HL-60/S4 treated with retinoic acid at 250 ng/mL for 4 days and 3 days (cell line): Measurements from ENCODE around the gene AMOTL1.
"Not testable (repeated sequence)": the region's sequence is repeated elsewhere in the genome, so short reads cannot be mapped to it uniquely, and the experiment has no call there.

Source experiments
- in situ Hi-C: fragments of 300-500 bp; cut with MboI; formaldehyde crosslinking; loops from 2 replicates; pipeline ENCODE4 v1.7.0; 2022; ENCODE audit warnings: low sequenced_read_pairs

Gene AMOTL1

GRCh38 chr11:94769880-94770279 lies 1.7 kb downstream of the AMOTL1 start:
- in situ Hi-C loops: no loop called here

GRCh38 chr11:94770563-94771120 lies 2.5 kb downstream of the AMOTL1 start:
- in situ Hi-C loops: no loop called here

GRCh38 chr11:94771390-94771789 lies 3.2 kb downstream of the AMOTL1 start:
- in situ Hi-C loops: no loop called here

GRCh38 chr11:94771951-94772350 lies 3.8 kb downstream of the AMOTL1 start:
- in situ Hi-C loops: no loop called here

- in situ Hi-C loops: no loop called here
Measured at GRCh38 chr11:94773842-94774241, 5.7 kb downstream of the AMOTL1 start.

GRCh38 chr11:94774345-94774744 lies 6.2 kb downstream of the AMOTL1 start:
- in situ Hi-C loops: no loop called here

GRCh38 chr11:94775567-94776327 lies 7.6 kb downstream of the AMOTL1 start:
- in situ Hi-C loops: no loop called here

GRCh38 chr11:94776351-94777321 lies 8.5 kb downstream of the AMOTL1 start:
- in situ Hi-C loops: no loop called here

- in situ Hi-C loops: no loop called here
Measured at GRCh38 chr11:94780432-94780831, 12.3 kb downstream of the AMOTL1 start.

GRCh38 chr11:94781837-94782236 lies 13.7 kb downstream of the AMOTL1 start:
- in situ Hi-C loops: no loop called here

GRCh38 chr11:94782446-94782845 lies 14.3 kb downstream of the AMOTL1 start:
- in situ Hi-C loops: no loop called here

- in situ Hi-C loops: no loop called here
Measured at GRCh38 chr11:94784884-94785283, 16.7 kb downstream of the AMOTL1 start.

GRCh38 chr11:94785509-94785908 lies 17.4 kb downstream of the AMOTL1 start:
- in situ Hi-C loops: no loop called here

GRCh38 chr11:94786264-94787126 lies 18.3 kb downstream of the AMOTL1 start:
- in situ Hi-C loops: no loop called here

- in situ Hi-C loops: no loop called here
Measured at GRCh38 chr11:94787801-94788200, 19.6 kb downstream of the AMOTL1 start.

GRCh38 chr11:94788396-94788795 lies 20.2 kb downstream of the AMOTL1 start:
- in situ Hi-C loops: no loop called here

GRCh38 chr11:94790197-94790596 lies 22.0 kb downstream of the AMOTL1 start:
- in situ Hi-C loops: no loop called here

- in situ Hi-C loops: no loop called here
Measured at GRCh38 chr11:94790661-94791180, 22.6 kb downstream of the AMOTL1 start.

GRCh38 chr11:94791216-94791889 lies 23.2 kb downstream of the AMOTL1 start:
- in situ Hi-C loops: no loop called here

- in situ Hi-C loops: not testable (repeated sequence)
Measured at GRCh38 chr11:94791942-94792341, 23.8 kb downstream of the AMOTL1 start.
